Endothelial cell of umbilical vein (primary cell): ENCODE measurements around the gene CACNG4. TPM values are rescaled to one million over a fixed set of nuclear protein-coding genes. Genes with fewer than 3 reads are reported as not detected.

Source experiments
- BruUV-seq: library from RNA; stranded (reverse); fragments of 400-500 nt; replicated peaks from 2 replicates; lab custom pipeline; 2021; lab: Mats Ljungman, UMichigan
- CTCF ChIA-PET: fragments of 300-600, 350-600 bp; sonication (Branson Sonifier 250); formaldehyde crosslinking; loops from one replicate; lab custom pipeline; 2021; ENCODE audit warnings: antibody characterized with exemption, inconsistent platforms; lab: Charles Lee
- POLR2A ChIA-PET: fragments of 300-600, 350-600 bp; sonication (Branson Sonifier 250); formaldehyde crosslinking; loops from one replicate; lab custom pipeline; 2021; ENCODE audit warnings: antibody characterized with exemption, inconsistent platforms; lab: Charles Lee
- DNase-seq: peaks from one replicate; pipeline ENCODE4 v3.0.0-alpha.2; 2011; ENCODE audit warnings: low read depth, low spot score
- FAIRE-seq: peaks from 2 replicates; lab custom pipeline; 2011; peaks lifted over from hg19 to GRCh38; lab: Jason Lieb, UNC
- H2AFZ ChIP-seq: 2 replicates; pipeline ENCODE4 v1.6.0; 2012; ENCODE audit warnings: low read depth, low read length, control low read depth, inconsistent platforms
- H3K27ac ChIP-seq: 2 replicates; pipeline ENCODE4 v1.5.1; 2011; ENCODE audit warnings: low read depth, mild to moderate bottlenecking, control low read depth, low read length, moderate library complexity; ENCODE audit not compliant: insufficient read depth
- H3K27me3 ChIP-seq, 2 experiments: 2 replicates each; pipeline versions ENCODE4 v1.6.0 to v1.6.1; 2011; ENCODE audit warnings: low read length in 2 of 2, mixed read lengths in 1 of 2; ENCODE audit not compliant: control insufficient read depth in 2 of 2, insufficient read depth in 2 of 2
- H3K36me3 ChIP-seq, 2 experiments: 2 replicates in 1 of 2; 3 replicates in 1 of 2; pipeline ENCODE4 v1.5.1; 2011; ENCODE audit warnings: low read length in 2 of 2, mild to moderate bottlenecking in 1 of 2, moderate library complexity in 1 of 2; ENCODE audit not compliant: control insufficient read depth in 2 of 2, insufficient read depth in 2 of 2; ENCODE audit errors: extremely low read depth in 1 of 2
- H3K4me1 ChIP-seq: 3 replicates; pipeline ENCODE4 v1.5.1; 2011; ENCODE audit warnings: mild to moderate bottlenecking, low read length; ENCODE audit not compliant: control insufficient read depth, insufficient read depth; ENCODE audit errors: extremely low read depth
- H3K4me2 ChIP-seq: 2 replicates; pipeline ENCODE4 v1.6.1; 2011; ENCODE audit warnings: low read length, control low read depth, mixed read lengths; ENCODE audit not compliant: insufficient read depth
- H3K4me3 ChIP-seq, 3 experiments: fragments of 200-600 bp in 1 of 3; sonication (generic), shearing (Covaris generic) in 1 of 3; replicated peaks in 1 of 3; 2 replicates each; pipeline ENCODE4 v1.5.1; 2011 to 2016; ENCODE audit warnings: control low read depth in 3 of 3, low read length in 3 of 3, mild to moderate bottlenecking in 2 of 3, inconsistent platforms in 1 of 3, low read depth in 1 of 3, moderate library complexity in 1 of 3; ENCODE audit not compliant: insufficient read depth in 1 of 3
- H3K79me2 ChIP-seq: 2 replicates; pipeline ENCODE4 v1.6.0; 2012; ENCODE audit warnings: low read length, inconsistent platforms; ENCODE audit not compliant: control insufficient read depth, insufficient read depth
- H3K9ac ChIP-seq: replicated peaks from 2 replicates; pipeline ENCODE3; 2011; ENCODE audit warnings: low read length, control low read depth; ENCODE audit not compliant: insufficient read depth; ENCODE audit errors: extremely low read depth
- H3K9me1 ChIP-seq: replicated peaks from 3 replicates; pipeline ENCODE4 v1.6.0; 2011; ENCODE audit warnings: mild to moderate bottlenecking, low read length; ENCODE audit not compliant: control insufficient read depth, insufficient read depth; ENCODE audit errors: extremely low read depth
- H3K9me3 ChIP-seq: replicated peaks from 2 replicates; pipeline ENCODE4 v1.5.1; 2012; ENCODE audit warnings: low read length, inconsistent platforms; ENCODE audit not compliant: control insufficient read depth, insufficient read depth
- H4K20me1 ChIP-seq: replicated peaks from 2 replicates; pipeline ENCODE3; 2011; ENCODE audit warnings: mild to moderate bottlenecking, low read length; ENCODE audit not compliant: control insufficient read depth, insufficient read depth; ENCODE audit errors: extremely low read depth
- CTCF ChIP-seq, 2 donors: IDR thresholded peaks; 1 replicate in 1 of 2; 2 replicates in 1 of 2; pipeline ENCODE4 v1.5.1; 2011; ENCODE audit warnings: low read length in 2 of 2, mild to moderate bottlenecking in 2 of 2, moderate library complexity in 2 of 2, control low read depth in 1 of 2, inconsistent platforms in 1 of 2, low read depth in 1 of 2; ENCODE audit not compliant: insufficient read depth in 1 of 2; ENCODE audit errors: extremely low read depth in 1 of 2
- EZH2 ChIP-seq: IDR thresholded peaks from 2 replicates; pipeline ENCODE4 v1.6.1; 2012; ENCODE audit warnings: borderline replicate concordance, low read depth, mild to moderate bottlenecking, moderate library complexity, low read length, inconsistent platforms; ENCODE audit not compliant: severe bottlenecking
- FOS ChIP-seq: IDR thresholded peaks from 2 replicates; pipeline ENCODE4 v1.6.1; 2011; ENCODE audit warnings: mild to moderate bottlenecking, low read length, moderate library complexity, borderline replicate concordance; ENCODE audit not compliant: insufficient read depth
- GATA2 ChIP-seq: IDR thresholded peaks from 2 replicates; pipeline ENCODE4 v1.7.0; 2011; ENCODE audit warnings: low read depth, mild to moderate bottlenecking, moderate library complexity, mixed read lengths, low read length; ENCODE audit not compliant: insufficient read length, insufficient read depth
- JUN ChIP-seq: IDR thresholded peaks from 2 replicates; pipeline ENCODE4 v1.6.1; 2011; ENCODE audit warnings: borderline replicate concordance, low read depth; ENCODE audit not compliant: insufficient read length, insufficient read depth
- MAX ChIP-seq: IDR thresholded peaks from 2 replicates; pipeline ENCODE4 v1.6.1; 2011; ENCODE audit not compliant: insufficient read depth, insufficient read length
- MYC ChIP-seq: IDR thresholded peaks from one replicate; pipeline ENCODE4 v1.6.1; 2011; ENCODE audit warnings: mild to moderate bottlenecking, low read depth, low read length
- POLR2A ChIP-seq: IDR thresholded peaks from 2 replicates; pipeline ENCODE4 v1.6.1; 2012; ENCODE audit warnings: low read depth, mild to moderate bottlenecking, control low read depth, low read length
- POLR2AphosphoS5 ChIP-seq: IDR thresholded peaks from 2 replicates; pipeline ENCODE4 v1.6.1; 2012; ENCODE audit warnings: low read depth, mild to moderate bottlenecking, control low read depth, low read length, moderate library complexity; ENCODE audit not compliant: insufficient read depth
- dilution Hi-C: fragments of 300-500 bp; cut with MboI; formaldehyde crosslinking; loops from one replicate; pipeline ENCODE4 v1.15.0; 2019; ENCODE audit warnings: low sequenced_read_pairs; ENCODE audit not compliant: extremely low pct_ligation_motif_present
- intact Hi-C: fragments of 100-400 bp; cut with micrococcal nuclease; formaldehyde crosslinking; loops from one replicate; pipeline ENCODE4 v1.10.0; 2022
- polyA plus RNA-seq, 4 experiments: library from polyadenylated mRNA; depleted of rRNA in 3 of 4; stranded (reverse) in 3 of 4; unstranded in 1 of 4; fragments of >200 nt; gene quantifications; 2 replicates each; pipeline versions ENCODE4 v1.2.1 to v1.2.3, GENCODE V29; 2011 to 2012; ENCODE audit warnings: missing spikeins in 1 of 4
- total RNA-seq: library from RNA; stranded (reverse); gene quantifications from 2 replicates; pipeline ENCODE4 v1.2.3, GENCODE V29; 2021

The CACNG4 gene
- total and polyA plus RNA-seq, 2 donors (not counting 3 experiments of a cell fraction or from before 2014, with no cell fraction given), result not detected

- H3K4me1 ChIP-seq, result no peaks in the 10 kb centered on the region
- dilution Hi-C loops, result no loop called here
- FAIRE-seq (no peak), DNase-seq (no peak)
- no peaks in the 10 kb centered on the region for H3K79me2 ChIP-seq
- H3K27ac ChIP-seq, result no peak overlapping the region
- H2AFZ ChIP-seq, result no peak overlapping the region
- H3K36me3 ChIP-seq, result no peaks in the 10 kb centered on the region
- POLR2A ChIA-PET, result no interaction called here
- no peak overlapping the region for H3K4me3 ChIP-seq
- no peak overlapping the region for H3K9ac ChIP-seq
- H3K9me1 ChIP-seq, result no peaks in the 10 kb centered on the region
- CTCF ChIA-PET, result interaction anchor here (1.3 kb wide), 1 partner anchor 260 kb away, joined by 4 read pairs; no protein-coding TSS in a partner anchor
- no peaks in the 10 kb centered on the region for H3K9me3 ChIP-seq
- H4K20me1 ChIP-seq, result no peaks in the 10 kb centered on the region
- no peak overlapping the region for H3K4me2 ChIP-seq
- H3K27me3 ChIP-seq, result peaks cover 11 to 16% of the 10 kb centered on the region in 2 experiments
- intact Hi-C loops, result no loop called here
- TF ChIP-seq CTCF (IDR thresholded peaks at IDR 0.05; ENCODE audit: extremely low read depth in 1 of 2, insufficient read depth in 1 of 2, low read depth in 1 of 2, low read length in 2 of 2), result no peak
- no peak for TF ChIP-seq EZH2
- TF ChIP-seq MYC, result no peak
- TF ChIP-seq JUN, result no peak
- TF ChIP-seq FOS, result no peak
- TF ChIP-seq POLR2A, result no peak
- TF ChIP-seq MAX, result no peak
- no peak for TF ChIP-seq GATA2
- no peak for TF ChIP-seq POLR2AphosphoS5
- BruUV-seq, result no TSS peak
These were observed 23.7 kb downstream of the CACNG4 start for GRCh38 chr17:66988069-66988798.
